ENCODE measurements around the gene RASGRP3. TPM values are rescaled to one million over a fixed set of nuclear protein-coding genes. Genes with fewer than 3 reads are reported as not detected.

RASGRP3 gene
- total RNA-seq, 5 donors from 2014 or later (not counting 1 experiment from before 2014, with no cell fraction given), result 2.7 to 7.0 (median 4.4) TPM

DNA sequence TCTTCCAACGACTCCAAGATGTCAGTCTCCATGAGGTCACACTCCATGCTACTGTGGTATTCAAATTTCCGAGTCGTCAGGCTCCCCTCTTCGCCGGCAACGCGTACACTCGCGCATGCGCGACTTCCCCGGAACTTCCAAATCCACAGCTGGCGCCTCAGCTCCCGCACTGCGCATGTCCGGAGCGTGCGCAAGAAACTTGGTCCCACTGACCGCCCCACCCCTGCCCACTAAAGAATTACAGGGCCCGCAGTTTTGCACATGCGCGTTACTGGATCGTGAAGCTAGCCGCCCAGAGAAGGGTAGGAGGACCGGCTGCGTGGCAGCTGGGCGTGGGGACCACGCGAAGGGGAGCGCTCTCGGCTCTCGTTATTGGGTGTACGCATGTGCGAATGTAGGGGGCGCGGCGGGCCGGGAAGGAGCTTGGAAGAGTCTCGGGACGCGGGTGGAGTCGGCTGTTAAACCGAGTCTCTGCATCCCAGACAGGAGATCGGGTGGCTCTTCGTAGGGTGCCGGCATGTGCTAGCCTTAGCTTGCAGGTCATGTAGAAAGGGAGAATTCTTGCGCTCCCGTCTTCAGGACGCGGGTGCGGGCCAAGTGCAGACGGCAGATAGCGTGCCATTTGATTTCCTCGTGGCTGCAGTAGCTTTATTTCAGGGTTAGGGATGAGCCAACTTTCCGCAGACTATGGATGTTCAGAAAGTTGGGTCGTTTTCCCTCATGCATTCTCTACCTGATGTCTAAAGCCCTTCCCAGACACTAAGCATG is 122.9 kb downstream of the RASGRP3 start, which contains the start of gene FAM98A:
FAM98A (minus strand) TSS at position 125 of the 768 bp plus-strand sequence; CDS start at position 47, 78 bp downstream.
- peak within 1 kb of the TSS; percentile 91 to 99 for H3K27ac Mint-ChIP-seq
- ATAC-seq (replicated peaks in 1 of 4) (peak; percentile 92 to 97 (median 96)), DNase-seq (peak; percentile 93 to 100 (median 97))
- Histone ChIP-seq H3K4me1 (ENCODE audit: control insufficient read depth in 1 of 2, extremely low read depth in 1 of 2, insufficient read depth in 2 of 2, low read length in 2 of 2) (peaks cover 9 to 13% of the 10 kb centered on the region in 2 experiments), H3K4me3 (ENCODE audit: control insufficient read depth in 1 of 2, extremely low read depth in 1 of 2, low read length in 1 of 2) (peak within 1 kb of the TSS; percentile 84 to 95), H3K9me3 (no peaks in the 10 kb centered on the region), H3K27ac (ENCODE audit: low read length) (peak within 1 kb of the TSS; percentile 72), H3K27me3 (replicated peaks in 1 of 2; ENCODE audit: control insufficient read depth in 2 of 2, extremely low read depth in 1 of 2, insufficient read depth in 2 of 2, low read length in 1 of 2) (no peaks in the 10 kb centered on the region), H3K36me3 (ENCODE audit: control insufficient read depth in 2 of 2, extremely low read depth in 1 of 2, insufficient read depth in 1 of 2, low read length in 1 of 2) (peaks cover 0 to 7% of the 10 kb centered on the region in 2 donors)
- H3K36me3 Mint-ChIP-seq, result peaks cover 10% of the 10 kb centered on the region
- no peaks in the 10 kb centered on the region for H3K27me3 Mint-ChIP-seq
- WGBS (ENCODE audit: insufficient coverage), result under 1% methylated on average over 53 of the region's 56 CpGs
- POLR2A ChIA-PET, result interaction anchor here (0.5 to 1.5 kb wide), 5 partner anchors 16 to 856 kb away, joined by 3 to 7 read pairs (median 4); no protein-coding TSS in a partner anchor
- CTCF ChIA-PET, result interaction anchor here (0.8 to 2.9 kb wide), 6 partner anchors 9 to 123 kb away, joined by 3 to 31 read pairs (median 4); partner anchors contain the start of gene RASGRP3 (in 1 of the 2)
- H3K4me1 Mint-ChIP-seq, result peaks cover 34 to 45% (median 40%) of the 10 kb centered on the region in 3 donors
- H3K4me3 Mint-ChIP-seq, result peak within 1 kb of the TSS; percentile 90 to 100 (median 92)
- no peaks in the 10 kb centered on the region for H3K9me3 Mint-ChIP-seq

DNA sequence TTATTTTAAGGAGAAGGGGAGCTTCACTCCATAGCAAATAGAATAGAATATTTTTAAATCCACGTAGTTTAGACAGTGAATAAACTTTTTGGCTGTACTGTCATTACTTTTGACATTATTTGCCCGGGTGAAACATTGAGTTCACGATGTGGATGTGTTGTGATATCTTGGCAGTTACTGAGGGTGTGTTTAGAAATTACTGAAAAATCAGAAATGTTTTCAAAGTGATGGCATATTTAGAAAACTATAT is 123.4 kb downstream of the RASGRP3 start:
- POLR2A ChIA-PET, result interaction anchor here in 1 of 2 donors (1.4 to 1.5 kb wide), 2 partner anchors 122 to 124 kb away, joined by 4 to 6 read pairs; no protein-coding TSS in a partner anchor
- WGBS (ENCODE audit: insufficient coverage), result 67% methylated on average over 2 of the region's 3 CpGs
- Histone ChIP-seq H3K36me3 (ENCODE audit: control insufficient read depth in 2 of 2, extremely low read depth in 1 of 2, insufficient read depth in 1 of 2, low read length in 1 of 2) (peaks cover 0 to 4% of the 10 kb centered on the region in 2 donors), H3K9me3 (no peaks in the 10 kb centered on the region), H3K27me3 (replicated peaks in 1 of 2; ENCODE audit: control insufficient read depth in 2 of 2, extremely low read depth in 1 of 2, insufficient read depth in 2 of 2, low read length in 1 of 2) (no peaks in the 10 kb centered on the region), H3K4me1 (ENCODE audit: control insufficient read depth in 1 of 2, extremely low read depth in 1 of 2, insufficient read depth in 2 of 2, low read length in 2 of 2) (peaks cover 9 to 13% of the 10 kb centered on the region in 2 experiments), H3K27ac (ENCODE audit: low read length) (peak overlapping the region; percentile 36), H3K4me3 (ENCODE audit: control insufficient read depth in 1 of 2, extremely low read depth in 1 of 2, low read length in 1 of 2) (peak overlapping the region; percentile 84 to 95)
- Mint-ChIP-seq H3K4me1 (peaks cover 31 to 42% (median 36%) of the 10 kb centered on the region in 3 donors), H3K27me3 (no peaks in the 10 kb centered on the region), H3K36me3 (peaks cover 6% of the 10 kb centered on the region), H3K27ac (peak overlapping the region; percentile 91 to 99), H3K4me3 (peak overlapping the region; percentile 90 to 100 (median 92)), H3K9me3 (no peaks in the 10 kb centered on the region)
- DNase-seq (no peak), ATAC-seq (replicated peaks in 1 of 4) (no peak)
- CTCF ChIA-PET, result interaction anchor here (0.8 to 2.9 kb wide), 5 partner anchors 9 to 124 kb away, joined by 3 to 31 read pairs (median 5); partner anchors contain the start of gene RASGRP3 (in 1 of the 2)

DNA sequence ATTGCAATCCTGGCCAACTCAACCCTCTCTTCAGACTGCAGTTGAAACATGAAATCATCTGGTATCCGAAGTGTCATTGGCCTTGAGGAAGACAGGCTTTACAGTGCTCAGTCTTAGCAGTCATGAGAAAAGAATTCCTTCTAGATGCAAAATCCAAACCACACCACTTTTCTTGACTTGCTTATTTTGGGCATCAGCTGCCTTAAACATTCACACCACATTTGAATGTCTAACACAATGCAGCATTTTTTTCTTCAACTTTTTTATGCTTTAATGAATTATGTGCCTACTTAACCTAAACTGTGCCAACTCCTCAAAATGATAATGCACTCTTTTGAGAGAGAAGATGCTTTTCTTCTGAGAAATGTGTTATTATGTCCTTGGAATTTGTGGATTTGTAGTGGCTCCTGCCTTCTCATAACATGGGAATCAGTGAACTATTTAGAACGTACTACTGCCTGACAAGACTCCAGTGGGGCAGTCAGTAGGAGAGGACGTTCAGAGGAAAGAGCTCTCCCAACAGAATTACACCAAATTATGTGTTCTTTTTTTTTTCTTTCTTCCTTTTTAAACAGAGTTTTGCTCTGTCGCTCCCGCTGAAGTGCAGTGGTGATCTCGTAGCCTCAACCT is 125.9 kb downstream of the RASGRP3 start:
- no peak overlapping the region for H3K4me3 Mint-ChIP-seq
- CTCF ChIA-PET, result no interaction called here

DNA sequence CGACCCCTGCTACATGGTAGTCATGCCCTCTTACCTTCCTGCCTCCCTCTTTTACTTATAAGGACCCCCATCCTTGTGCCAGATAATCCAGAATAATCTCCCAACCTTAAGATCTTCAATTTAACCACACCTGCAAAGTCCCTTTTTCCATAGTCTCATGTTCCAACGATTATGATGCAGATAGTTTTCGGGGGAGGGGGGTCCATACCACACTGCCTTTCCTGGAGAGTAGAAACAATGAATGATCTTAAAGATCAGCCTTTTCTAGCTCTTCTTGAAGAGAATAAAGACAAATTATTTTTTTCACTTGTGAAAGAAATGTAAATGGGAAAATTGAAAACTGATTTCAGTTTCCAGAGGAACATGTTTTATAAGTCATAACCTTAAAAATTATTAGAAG is 127.0 kb downstream of the RASGRP3 start:
- Mint-ChIP-seq H3K4me3 (no peak overlapping the region), H3K27ac (no peak overlapping the region), H3K9me3 (no peaks in the 10 kb centered on the region), H3K36me3 (no peaks in the 10 kb centered on the region), H3K4me1 (peaks cover 12 to 16% (median 14%) of the 10 kb centered on the region in 3 donors), H3K27me3 (no peaks in the 10 kb centered on the region)
- ATAC-seq (replicated peaks in 1 of 4), result no peak
- ChIA-PET CTCF (no interaction called here), POLR2A (no interaction called here)
- Histone ChIP-seq H3K4me1 (ENCODE audit: control insufficient read depth in 1 of 2, extremely low read depth in 1 of 2, insufficient read depth in 2 of 2, low read length in 2 of 2) (peaks cover 2 to 5% of the 10 kb centered on the region in 2 experiments), H3K36me3 (ENCODE audit: control insufficient read depth in 2 of 2, extremely low read depth in 1 of 2, insufficient read depth in 1 of 2, low read length in 1 of 2) (no peaks in the 10 kb centered on the region), H3K9me3 (no peaks in the 10 kb centered on the region), H3K27me3 (replicated peaks in 1 of 2; ENCODE audit: control insufficient read depth in 2 of 2, extremely low read depth in 1 of 2, insufficient read depth in 2 of 2, low read length in 1 of 2) (no peaks in the 10 kb centered on the region), H3K4me3 (ENCODE audit: control insufficient read depth in 1 of 2, extremely low read depth in 1 of 2, low read length in 1 of 2) (no peak overlapping the region), H3K27ac (ENCODE audit: low read length) (no peak overlapping the region)
- no peak for DNase-seq
- WGBS (ENCODE audit: insufficient coverage), result 100% methylated on average over 1 of the region's 3 CpGs

More for the DNA sequence above, 125.9 kb downstream of the RASGRP3 start:
- DNase-seq (no peak), ATAC-seq (replicated peaks in 1 of 4) (no peak)
- Histone ChIP-seq H3K36me3 (ENCODE audit: control insufficient read depth in 2 of 2, extremely low read depth in 1 of 2, insufficient read depth in 1 of 2, low read length in 1 of 2) (no peaks in the 10 kb centered on the region), H3K9me3 (no peaks in the 10 kb centered on the region), H3K4me1 (ENCODE audit: control insufficient read depth in 1 of 2, extremely low read depth in 1 of 2, insufficient read depth in 2 of 2, low read length in 2 of 2) (peaks cover 4 to 9% of the 10 kb centered on the region in 2 experiments), H3K27ac (ENCODE audit: low read length) (no peak overlapping the region), H3K27me3 (replicated peaks in 1 of 2; ENCODE audit: control insufficient read depth in 2 of 2, extremely low read depth in 1 of 2, insufficient read depth in 2 of 2, low read length in 1 of 2) (no peaks in the 10 kb centered on the region), H3K4me3 (ENCODE audit: control insufficient read depth in 1 of 2, extremely low read depth in 1 of 2, low read length in 1 of 2) (no peak overlapping the region)
- 86% methylated on average over 4 of the region's 6 CpGs for WGBS (ENCODE audit: insufficient coverage)
- H3K4me1 Mint-ChIP-seq, result peaks cover 21 to 27% (median 23%) of the 10 kb centered on the region in 3 donors
- H3K27ac Mint-ChIP-seq, result no peak overlapping the region
- H3K27me3 Mint-ChIP-seq, result no peaks in the 10 kb centered on the region
- H3K36me3 Mint-ChIP-seq, result no peaks in the 10 kb centered on the region
- POLR2A ChIA-PET, result no interaction called here
- H3K9me3 Mint-ChIP-seq, result no peaks in the 10 kb centered on the region

DNA sequence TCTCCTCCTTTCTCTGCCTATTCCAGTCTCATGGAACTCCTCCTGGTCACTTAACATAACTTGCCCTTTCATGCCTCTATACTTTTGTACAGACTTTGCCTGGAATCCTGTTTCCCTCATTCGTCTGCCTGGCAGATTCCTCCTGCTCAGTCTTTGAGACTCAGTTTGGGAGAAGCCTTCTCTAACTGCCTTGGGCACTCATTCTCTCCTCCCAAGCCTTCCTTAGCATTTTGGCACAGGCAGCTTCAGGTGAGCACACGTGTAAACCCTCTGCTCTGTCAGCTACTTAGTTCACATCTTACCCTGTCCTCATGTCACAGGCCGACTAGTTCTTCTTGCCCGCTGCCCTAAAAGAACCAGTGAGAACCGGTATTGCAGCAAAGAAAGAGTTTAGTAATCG is 128.6 kb downstream of the RASGRP3 start:
- Histone ChIP-seq H3K36me3 (ENCODE audit: control insufficient read depth in 2 of 2, extremely low read depth in 1 of 2, insufficient read depth in 1 of 2, low read length in 1 of 2) (no peaks in the 10 kb centered on the region), H3K27ac (ENCODE audit: low read length) (no peak overlapping the region), H3K4me3 (ENCODE audit: control insufficient read depth in 1 of 2, extremely low read depth in 1 of 2, low read length in 1 of 2) (no peak overlapping the region), H3K9me3 (no peaks in the 10 kb centered on the region), H3K4me1 (ENCODE audit: control insufficient read depth in 1 of 2, extremely low read depth in 1 of 2, insufficient read depth in 2 of 2, low read length in 2 of 2) (peaks cover 0 to under 1% of the 10 kb centered on the region in 2 experiments), H3K27me3 (replicated peaks in 1 of 2; ENCODE audit: control insufficient read depth in 2 of 2, extremely low read depth in 1 of 2, insufficient read depth in 2 of 2, low read length in 1 of 2) (no peaks in the 10 kb centered on the region)
- ChIA-PET CTCF (interaction anchor here in 1 of 2 donors (1.0 kb wide), 1 partner anchor 144 kb away, joined by 3 read pairs; no protein-coding TSS in a partner anchor), POLR2A (no interaction called here)
- no peak for DNase-seq
- Mint-ChIP-seq H3K36me3 (no peaks in the 10 kb centered on the region), H3K4me1 (peaks cover 0 to under 1% (median under 1%) of the 10 kb centered on the region in 3 donors), H3K4me3 (no peak overlapping the region), H3K9me3 (no peaks in the 10 kb centered on the region), H3K27ac (no peak overlapping the region), H3K27me3 (no peaks in the 10 kb centered on the region)
- ATAC-seq (replicated peaks in 1 of 4), result no peak
- 92% methylated on average over 5 of the region's 6 CpGs for WGBS (ENCODE audit: insufficient coverage)

DNA sequence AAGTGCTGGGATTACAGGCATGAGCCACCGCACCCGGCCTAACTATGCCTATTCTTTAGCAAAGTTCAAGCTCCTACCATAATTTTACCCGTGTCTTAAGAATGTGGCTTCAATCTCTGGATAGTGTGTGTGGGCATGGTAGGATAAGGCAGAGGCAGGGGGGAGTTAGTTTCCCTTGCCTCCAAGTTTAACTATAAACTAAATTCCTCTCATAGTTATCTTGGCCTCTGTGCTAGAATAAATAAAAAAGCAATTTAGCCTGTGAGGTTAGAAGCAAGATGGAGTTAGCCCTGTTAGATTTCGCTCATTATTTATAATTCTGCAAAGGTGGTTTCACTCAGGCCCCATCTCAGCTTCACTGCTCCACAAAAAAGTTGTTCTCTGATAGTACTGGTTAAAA is 129.7 kb downstream of the RASGRP3 start:
- Mint-ChIP-seq H3K27ac (no peak overlapping the region), H3K9me3 (no peaks in the 10 kb centered on the region), H3K4me3 (no peak overlapping the region), H3K27me3 (no peaks in the 10 kb centered on the region), H3K4me1 (no peaks in the 10 kb centered on the region), H3K36me3 (no peaks in the 10 kb centered on the region)
- no peaks in the 10 kb centered on the region for H3K27me3 ChIP-seq (replicated peaks in 1 of 2; ENCODE audit: control insufficient read depth in 2 of 2, extremely low read depth in 1 of 2, insufficient read depth in 2 of 2, low read length in 1 of 2)
- H3K36me3 ChIP-seq (ENCODE audit: control insufficient read depth in 2 of 2, extremely low read depth in 1 of 2, insufficient read depth in 1 of 2, low read length in 1 of 2), result no peaks in the 10 kb centered on the region
- no peak for ATAC-seq (replicated peaks in 1 of 4)
- ChIA-PET CTCF (no interaction called here), POLR2A (no interaction called here)
- no peaks in the 10 kb centered on the region for H3K4me1 ChIP-seq (ENCODE audit: control insufficient read depth in 1 of 2, extremely low read depth in 1 of 2, insufficient read depth in 2 of 2, low read length in 2 of 2)
- no peak overlapping the region for H3K27ac ChIP-seq (ENCODE audit: low read length)
- no peak overlapping the region for H3K4me3 ChIP-seq (ENCODE audit: control insufficient read depth in 1 of 2, extremely low read depth in 1 of 2, low read length in 1 of 2)
- DNase-seq, result no peak
- no CpG with 5 or more reads among the region's 4 CpGs for WGBS (ENCODE audit: insufficient coverage)
- no peaks in the 10 kb centered on the region for H3K9me3 ChIP-seq

Data from T-cell (primary cell).